Activated CD4-positive, alpha-beta T cell treated with anti-CD3 and anti-CD28 coated beads for 36 hours (primary cell): ENCODE measurements around the gene FAM20C. TPM values are rescaled to one million over a fixed set of nuclear protein-coding genes. Genes with fewer than 3 reads are reported as not detected.

ENCODE experiments used
- ATAC-seq: fragments of 200-7000 bp; cut with Tn5 transposase; one replicate; pipeline ENCODE4 v1.10.0; 2021; ENCODE audit warnings: mild to moderate bottlenecking, moderate library complexity
- CTCF ChIA-PET: fragments of 350-600 bp; sonication (Branson Sonifier 250); formaldehyde crosslinking; loops from one replicate; lab custom pipeline; 2021; ENCODE audit warnings: antibody characterized with exemption; lab: Charles Lee
- POLR2A ChIA-PET: fragments of 350-600 bp; sonication (Branson Sonifier 250); formaldehyde crosslinking; loops from one replicate; lab custom pipeline; 2021; ENCODE audit warnings: antibody characterized with exemption, inconsistent platforms; lab: Charles Lee
- DNase-seq: peaks from one replicate; pipeline ENCODE4 v3.0.0-alpha.2; 2020
- H3K27ac Mint-ChIP-seq: one replicate; pipeline ENCODE4 v1.8.0; 2021; ENCODE audit warnings: mixed read lengths
- H3K27me3 Mint-ChIP-seq: one replicate; pipeline ENCODE4 v1.8.0; 2021; ENCODE audit warnings: mixed read lengths
- H3K36me3 Mint-ChIP-seq: one replicate; pipeline ENCODE4 v1.8.0; 2021; ENCODE audit warnings: low read depth, mixed read lengths
- H3K4me1 Mint-ChIP-seq: one replicate; pipeline ENCODE4 v1.8.0; 2021; ENCODE audit warnings: mixed read lengths
- H3K4me3 Mint-ChIP-seq: one replicate; pipeline ENCODE4 v1.8.0; 2021; ENCODE audit warnings: mild to moderate bottlenecking, moderate library complexity, mixed read lengths
- H3K9me3 Mint-ChIP-seq: one replicate; pipeline ENCODE4 v1.8.0; 2021; ENCODE audit warnings: low read depth, mixed read lengths
- intact Hi-C, 2 experiments: fragments of 100-400 bp; cut with DNase I in 1 of 2; cut with micrococcal nuclease in 1 of 2; formaldehyde crosslinking; loops; one replicate each; pipeline versions ENCODE4 v1.14.2 to v1.15.1; 2022 to 2024; cut with DNase I, micrococcal nuclease
- total RNA-seq, 2 experiments: library from RNA; stranded (reverse); gene quantifications; one replicate each; pipeline ENCODE4 v1.2.3, GENCODE V29; 2021

The FAM20C gene
- total RNA-seq, 2 experiments from 2014 or later = 0.21 to 0.59 TPM

- H3K27me3 Mint-ChIP-seq = no peaks in the 10 kb centered on the region
- H3K4me3 Mint-ChIP-seq = no peak overlapping the region
- ChIA-PET POLR2A (no interaction called here), CTCF (interaction anchor here (0.5 to 1.1 kb wide), 7 partner anchors 12 to 1146 kb away, joined by 3 read pairs; no protein-coding TSS in a partner anchor)
- H3K4me1 Mint-ChIP-seq = no peaks in the 10 kb centered on the region
- DNase-seq = no peak
- peaks cover 6% of the 10 kb centered on the region for H3K9me3 Mint-ChIP-seq
- intact Hi-C loops = loop anchor here in 1 of 2 experiments (2.0 kb wide), 1 partner anchor 116 kb away; no protein-coding TSS in a partner anchor
- no peaks in the 10 kb centered on the region for H3K36me3 Mint-ChIP-seq
- ATAC-seq = no peak
- H3K27ac Mint-ChIP-seq = no peak overlapping the region
These were observed 72.3 kb downstream of the FAM20C start for GRCh38 chr7:264541-265191.

GRCh38 chr7:265192-265997 lies 73.0 kb downstream of the FAM20C start:
- no peak overlapping the region for H3K27ac Mint-ChIP-seq
- CTCF ChIA-PET = interaction anchor here (0.5 to 1.1 kb wide), 6 partner anchors 22 to 1145 kb away, joined by 3 to 4 read pairs (median 3); no protein-coding TSS in a partner anchor
- POLR2A ChIA-PET = no interaction called here
- ATAC-seq (no peak), DNase-seq (no peak)
- intact Hi-C loops = loop anchor here in 1 of 2 experiments (2.0 kb wide), 1 partner anchor 117 kb away; no protein-coding TSS in a partner anchor
- H3K9me3 Mint-ChIP-seq = peaks cover 6% of the 10 kb centered on the region
- no peaks in the 10 kb centered on the region for H3K27me3 Mint-ChIP-seq
- H3K36me3 Mint-ChIP-seq = no peaks in the 10 kb centered on the region
- no peak overlapping the region for H3K4me3 Mint-ChIP-seq
- no peaks in the 10 kb centered on the region for H3K4me1 Mint-ChIP-seq

GRCh38 chr7:265998-266850 lies 73.9 kb downstream of the FAM20C start:
- POLR2A ChIA-PET = no interaction called here
- Mint-ChIP-seq H3K4me1 (no peaks in the 10 kb centered on the region), H3K27ac (no peak overlapping the region), H3K36me3 (no peaks in the 10 kb centered on the region), H3K9me3 (peaks cover 6% of the 10 kb centered on the region), H3K4me3 (no peak overlapping the region), H3K27me3 (no peaks in the 10 kb centered on the region)
- intact Hi-C loops = loop anchor here in 1 of 2 experiments (2.0 kb wide), 1 partner anchor 117 kb away; no protein-coding TSS in a partner anchor
- DNase-seq = no peak
- CTCF ChIA-PET = interaction anchor here (0.6 to 1.1 kb wide), 4 partner anchors 65 to 260 kb away, joined by 3 to 4 read pairs (median 4); no protein-coding TSS in a partner anchor
- no peak for ATAC-seq

- DNase-seq (peak; percentile 32), ATAC-seq (no peak)
- H3K9me3 Mint-ChIP-seq = peaks cover 5% of the 10 kb centered on the region
- POLR2A ChIA-PET = interaction anchor here (0.6 kb wide), 1 partner anchor 707 kb away, joined by 3 read pairs; no protein-coding TSS in a partner anchor
- no peaks in the 10 kb centered on the region for H3K36me3 Mint-ChIP-seq
- no peak overlapping the region for H3K4me3 Mint-ChIP-seq
- CTCF ChIA-PET = interaction anchor here (0.6 kb wide), 1 partner anchor 572 kb away, joined by 3 read pairs; no protein-coding TSS in a partner anchor
- H3K27me3 Mint-ChIP-seq = no peaks in the 10 kb centered on the region
- H3K4me1 Mint-ChIP-seq = no peaks in the 10 kb centered on the region
- H3K27ac Mint-ChIP-seq = no peak overlapping the region
- intact Hi-C loops = no loop called here
These were observed 74.8 kb downstream of the FAM20C start for GRCh38 chr7:266851-267840.

GRCh38 chr7:268991-269390 lies 76.6 kb downstream of the FAM20C start:
- intact Hi-C loops = no loop called here
- peaks cover 5% of the 10 kb centered on the region for H3K9me3 Mint-ChIP-seq
- POLR2A ChIA-PET = no interaction called here
- no peaks in the 10 kb centered on the region for H3K4me1 Mint-ChIP-seq
- H3K27ac Mint-ChIP-seq = no peak overlapping the region
- H3K27me3 Mint-ChIP-seq = no peaks in the 10 kb centered on the region
- H3K4me3 Mint-ChIP-seq = no peak overlapping the region
- no peaks in the 10 kb centered on the region for H3K36me3 Mint-ChIP-seq
- ATAC-seq (no peak), DNase-seq (no peak)
- CTCF ChIA-PET = no interaction called here

- Mint-ChIP-seq H3K4me3 (no peak overlapping the region), H3K4me1 (no peaks in the 10 kb centered on the region), H3K27ac (no peak overlapping the region), H3K27me3 (no peaks in the 10 kb centered on the region), H3K36me3 (no peaks in the 10 kb centered on the region), H3K9me3 (peaks cover 11% of the 10 kb centered on the region)
- ChIA-PET CTCF (interaction anchor here (0.7 kb wide), 1 partner anchor 1442 kb away, joined by 3 read pairs; no protein-coding TSS in a partner anchor), POLR2A (no interaction called here)
- ATAC-seq (no peak), DNase-seq (no peak)
- intact Hi-C loops = no loop called here
These were observed 77.3 kb downstream of the FAM20C start for GRCh38 chr7:269721-270120.

- intact Hi-C loops = no loop called here
- no peak overlapping the region for H3K4me3 Mint-ChIP-seq
- no peak for ATAC-seq
These were observed 78.1 kb downstream of the FAM20C start for GRCh38 chr7:270351-270983.

GRCh38 chr7:271266-272107 lies 79.1 kb downstream of the FAM20C start:
- no peak for DNase-seq
- Mint-ChIP-seq H3K27ac (no peak overlapping the region), H3K36me3 (no peaks in the 10 kb centered on the region), H3K9me3 (peaks cover 13% of the 10 kb centered on the region), H3K4me3 (no peak overlapping the region), H3K4me1 (no peaks in the 10 kb centered on the region), H3K27me3 (no peaks in the 10 kb centered on the region)
- ChIA-PET CTCF (no interaction called here), POLR2A (no interaction called here)
- intact Hi-C loops = no loop called here
- ATAC-seq = no peak

More at GRCh38 chr7:270351-270983, 78.1 kb downstream of the FAM20C start:
- H3K36me3 Mint-ChIP-seq = no peaks in the 10 kb centered on the region
- no peaks in the 10 kb centered on the region for H3K4me1 Mint-ChIP-seq
- ChIA-PET POLR2A (no interaction called here), CTCF (interaction anchor here (0.7 kb wide), 1 partner anchor 1442 kb away, joined by 3 read pairs; no protein-coding TSS in a partner anchor)
- no peaks in the 10 kb centered on the region for H3K27me3 Mint-ChIP-seq
- no peak for DNase-seq
- no peak overlapping the region for H3K27ac Mint-ChIP-seq
- peaks cover 13% of the 10 kb centered on the region for H3K9me3 Mint-ChIP-seq

GRCh38 chr7:272108-272615 lies 79.8 kb downstream of the FAM20C start:
- CTCF ChIA-PET = no interaction called here

More at GRCh38 chr7:272108-272615, 79.8 kb downstream of the FAM20C start:
- no peak for ATAC-seq
- Mint-ChIP-seq H3K9me3 (peaks cover 13% of the 10 kb centered on the region), H3K4me3 (no peak overlapping the region), H3K27me3 (peaks cover under 1% of the 10 kb centered on the region), H3K36me3 (no peaks in the 10 kb centered on the region), H3K27ac (no peak overlapping the region), H3K4me1 (no peaks in the 10 kb centered on the region)
- POLR2A ChIA-PET = no interaction called here
- intact Hi-C loops = no loop called here
- DNase-seq = no peak
